ENCODE measurements around the gene GNAT3.
A peak's percentile ranks its signal among the peaks of the same experiment; 100 is the strongest.

The GNAT3 gene

DNA sequence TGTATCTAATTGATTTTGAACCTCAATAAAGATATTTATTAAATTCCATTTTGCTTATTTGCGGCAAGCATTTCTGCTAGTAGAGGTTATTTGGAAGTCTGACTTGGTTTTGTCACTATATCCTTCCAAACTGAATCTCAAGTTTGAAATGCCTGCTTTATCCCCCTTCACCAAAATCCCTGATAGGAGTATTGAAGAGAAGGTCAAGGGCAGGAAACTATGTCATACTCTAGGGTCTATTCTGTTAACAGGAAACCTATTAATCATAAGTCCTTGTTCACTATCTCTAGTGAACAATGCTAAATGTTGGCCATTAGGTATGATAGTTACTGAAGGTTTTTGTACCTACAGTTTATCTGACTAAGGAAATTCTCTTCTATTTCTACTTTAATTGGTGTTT, 11.5 kb downstream of the GNAT3 start:
- no peak for DNase-seq (ENCODE audit: low read depth)

DNA sequence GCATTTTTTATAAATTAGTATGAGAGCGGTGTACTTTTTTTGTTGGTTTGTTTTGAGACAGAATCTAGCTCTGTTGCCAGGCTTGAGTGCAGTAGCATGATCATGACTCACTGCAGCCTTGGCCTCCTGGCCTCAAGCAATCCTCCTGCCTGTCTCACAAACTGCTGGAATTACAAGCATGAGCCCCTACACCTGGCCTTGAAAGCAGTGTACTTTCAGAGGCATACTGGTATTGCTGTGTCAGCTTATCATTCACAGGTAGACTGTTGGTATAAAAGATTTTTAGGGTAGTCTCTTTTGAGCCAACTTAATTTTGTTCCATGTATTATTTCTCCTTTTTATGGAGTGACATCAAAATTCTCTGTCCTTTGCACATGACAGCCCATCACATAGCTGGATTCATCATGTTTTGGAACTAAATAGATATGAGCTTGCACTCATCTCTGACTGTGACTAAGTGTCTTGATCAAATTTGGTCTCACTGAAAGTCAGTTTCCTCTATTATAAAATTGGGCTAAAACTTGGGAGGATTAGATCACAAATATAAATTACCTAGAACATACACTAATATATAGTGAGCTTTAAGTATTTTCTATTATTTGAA, 12.4 kb downstream of the GNAT3 start:
- DNase-seq (ENCODE audit: low read depth) = peak; percentile 76

GRCh38 chr7:80498481-80499349, 13.1 kb downstream of the GNAT3 start:
- DNase-seq (ENCODE audit: low read depth) = no peak

GRCh38 chr7:80496586-80496985, 15.3 kb downstream of the GNAT3 start:
- DNase-seq (ENCODE audit: low read depth) = no peak

GRCh38 chr7:80493121-80493849, 18.6 kb downstream of the GNAT3 start:
- no peak for DNase-seq (ENCODE audit: low read depth)

DNA sequence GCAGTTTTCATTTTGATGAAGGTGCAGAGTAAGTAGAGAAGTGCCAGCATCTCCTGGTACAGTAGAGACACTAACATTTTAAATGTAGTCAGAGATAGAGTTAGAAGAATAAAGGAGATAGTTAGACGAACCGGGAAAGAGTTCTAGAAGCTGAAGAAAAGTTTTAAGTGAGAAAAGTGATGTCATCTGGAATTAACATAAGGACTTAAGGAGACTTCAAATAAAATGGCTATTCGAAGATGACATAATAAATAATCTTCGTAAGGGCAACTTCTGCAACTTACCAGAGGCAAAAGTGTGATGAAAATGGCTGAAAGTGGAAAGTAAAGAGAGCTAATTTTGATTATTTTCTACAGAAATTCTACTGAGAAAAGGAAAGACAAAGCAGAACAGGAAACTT, 20.4 kb downstream of the GNAT3 start:
- no peak for DNase-seq (ENCODE audit: low read depth)

DNA sequence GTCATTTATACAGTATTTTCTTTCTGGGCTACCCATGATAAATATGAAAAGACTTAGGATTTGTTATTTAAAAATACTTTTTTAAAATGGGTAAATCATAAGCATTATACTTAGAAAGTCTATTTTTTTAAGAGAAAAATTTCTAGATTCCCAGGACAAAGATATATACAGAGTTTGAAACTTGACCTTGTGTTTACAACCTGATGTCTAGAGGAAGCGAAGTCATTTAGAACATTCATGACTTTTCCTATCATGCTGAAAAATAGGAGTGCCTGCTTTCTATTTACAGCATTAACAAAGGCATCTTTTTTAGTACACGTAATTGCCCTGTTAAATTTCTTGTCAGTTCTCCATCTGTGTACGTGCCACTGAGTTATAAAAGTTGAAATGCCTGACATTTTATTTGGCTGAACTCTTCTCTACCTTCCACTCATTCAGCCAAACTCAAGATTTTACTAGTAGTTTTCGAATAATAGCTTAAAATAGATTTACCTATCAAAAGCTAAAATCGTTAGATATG, 23.0 kb downstream of the GNAT3 start:
- no peak for DNase-seq (ENCODE audit: low read depth)

- DNase-seq (ENCODE audit: low read depth) = no peak
Observed at GRCh38 chr7:80488406-80488805, 23.5 kb downstream of the GNAT3 start.

DNA sequence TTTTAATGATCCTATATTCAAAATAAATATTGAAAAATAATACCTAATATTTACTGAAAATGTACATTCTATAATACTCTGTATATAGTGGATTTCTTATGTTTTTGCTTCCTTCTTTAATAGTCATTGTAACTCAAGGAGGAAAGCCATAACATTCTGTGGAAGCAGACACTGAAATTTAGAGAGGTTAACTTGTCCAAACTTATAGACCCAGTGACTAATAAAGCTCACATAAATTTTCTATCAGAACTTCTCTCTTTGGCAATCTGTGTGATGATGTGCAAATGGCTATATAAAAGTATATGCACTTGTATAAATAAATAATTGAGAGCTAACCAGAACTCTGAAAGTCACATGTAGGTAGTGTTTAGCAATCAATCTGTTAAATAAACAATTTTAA, 26.1 kb downstream of the GNAT3 start:
- no peak for DNase-seq (ENCODE audit: low read depth)

DNA sequence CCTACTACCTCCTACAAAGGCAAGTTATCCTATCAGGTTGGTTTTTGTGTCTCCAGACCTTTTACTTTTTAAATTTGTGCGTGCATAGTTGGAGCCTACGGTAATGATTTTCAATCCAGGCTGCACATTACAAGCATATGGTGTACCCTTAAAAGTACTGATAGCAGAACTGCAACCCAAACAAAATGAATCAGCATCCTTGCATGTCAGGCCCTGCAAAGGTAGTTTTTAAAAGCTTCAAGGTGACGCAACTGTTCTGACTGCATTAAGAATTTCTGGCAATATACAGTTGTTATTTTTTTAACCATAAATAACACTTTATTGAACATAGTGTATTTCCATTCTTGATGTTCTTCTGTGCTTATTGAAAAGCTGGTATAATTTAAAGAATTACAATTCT, 28.9 kb downstream of the GNAT3 start:
- DNase-seq (ENCODE audit: low read depth) = no peak

GRCh38 chr7:80481196-80481884, 30.5 kb downstream of the GNAT3 start:
- DNase-seq (ENCODE audit: low read depth) = no peak

DNA sequence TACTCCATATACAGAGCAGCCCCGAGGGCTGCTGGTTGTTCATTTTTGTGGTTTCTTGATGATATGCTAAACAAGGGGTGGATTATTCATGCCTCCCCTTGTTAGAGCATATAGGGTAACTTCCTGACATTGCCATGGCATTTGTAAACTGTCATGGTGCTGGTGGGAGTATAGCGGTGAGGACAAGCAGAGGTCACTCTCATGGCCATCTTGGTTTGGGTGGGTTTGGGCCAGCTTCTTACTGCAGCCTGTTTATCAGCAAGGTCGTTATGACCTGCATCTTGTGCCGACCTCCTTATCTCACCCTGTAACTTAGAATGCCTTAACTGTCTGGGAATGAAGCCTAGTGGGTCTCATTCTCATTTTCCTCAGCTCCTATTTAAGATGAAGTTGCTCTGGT, 31.3 kb downstream of the GNAT3 start:
- no peak for DNase-seq (ENCODE audit: low read depth)

- no peak for DNase-seq (ENCODE audit: low read depth)
Observed at GRCh38 chr7:80478683-80479082, 33.2 kb downstream of the GNAT3 start.

DNA sequence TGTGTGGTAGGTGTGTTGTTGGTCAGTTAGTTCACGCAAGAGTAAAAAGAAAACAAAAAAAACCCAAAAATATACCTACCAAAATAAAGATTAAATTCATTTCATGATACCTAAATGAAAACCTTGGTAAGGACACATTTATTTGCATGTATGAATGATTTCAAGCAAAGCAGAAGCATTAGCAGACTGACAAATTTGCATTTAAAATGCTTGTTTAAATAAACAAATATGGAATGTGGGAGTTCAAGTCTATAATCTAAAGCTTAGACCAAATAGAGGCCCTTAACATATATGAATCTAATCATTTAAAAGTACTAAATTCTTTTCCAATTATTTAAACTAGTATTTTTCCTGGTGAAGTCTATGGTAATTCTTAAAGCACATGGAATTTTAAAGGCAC, 35.8 kb downstream of the GNAT3 start:
- no peak for DNase-seq (ENCODE audit: low read depth)

- no peak for DNase-seq (ENCODE audit: low read depth)
Observed at GRCh38 chr7:80475383-80475782, 36.5 kb downstream of the GNAT3 start.

- no peak for DNase-seq (ENCODE audit: low read depth)
Observed at GRCh38 chr7:80473751-80474150, 38.1 kb downstream of the GNAT3 start.

DNA sequence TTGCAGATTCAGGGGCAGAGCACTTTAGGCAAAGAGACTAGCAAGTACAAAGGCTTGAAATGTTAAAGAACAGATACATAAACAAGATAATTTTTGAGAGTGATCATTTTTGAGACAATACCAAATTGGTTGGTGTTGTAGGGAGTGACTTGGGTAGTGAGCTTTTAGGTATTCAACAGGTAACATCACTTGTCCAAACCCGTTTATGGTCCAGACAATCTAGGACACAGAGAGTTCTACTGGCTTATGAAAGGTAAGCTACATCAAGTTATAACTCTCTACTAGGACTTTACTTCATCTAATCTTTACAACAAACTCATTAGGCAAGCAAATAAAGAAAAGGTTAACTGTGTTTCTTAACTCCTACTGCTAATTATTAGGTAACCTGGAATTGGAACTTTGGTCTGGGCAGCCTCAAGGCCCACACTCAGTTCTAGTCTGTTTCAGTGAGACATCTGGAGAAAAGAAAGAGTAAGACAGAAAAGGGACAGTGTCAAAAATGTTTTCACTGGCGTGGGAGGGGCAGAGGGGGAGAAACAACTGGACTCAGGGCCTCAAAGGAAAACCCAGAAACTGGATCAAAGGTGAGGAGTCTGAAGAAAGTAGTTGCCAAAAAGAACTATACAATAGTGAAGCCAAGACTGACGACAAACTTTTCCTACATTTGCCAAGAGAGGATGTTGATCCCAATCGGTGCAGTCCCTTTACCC, 39.2 kb downstream of the GNAT3 start:
- no peak for DNase-seq (ENCODE audit: low read depth)

GRCh38 chr7:80468931-80469714, 42.7 kb downstream of the GNAT3 start:
- DNase-seq (ENCODE audit: low read depth) = no peak

- DNase-seq (ENCODE audit: low read depth) = no peak
Observed at GRCh38 chr7:80467069-80467468, 44.8 kb downstream of the GNAT3 start.

GRCh38 chr7:80466636-80467035, 45.2 kb downstream of the GNAT3 start:
- DNase-seq (ENCODE audit: low read depth) = no peak

DNA sequence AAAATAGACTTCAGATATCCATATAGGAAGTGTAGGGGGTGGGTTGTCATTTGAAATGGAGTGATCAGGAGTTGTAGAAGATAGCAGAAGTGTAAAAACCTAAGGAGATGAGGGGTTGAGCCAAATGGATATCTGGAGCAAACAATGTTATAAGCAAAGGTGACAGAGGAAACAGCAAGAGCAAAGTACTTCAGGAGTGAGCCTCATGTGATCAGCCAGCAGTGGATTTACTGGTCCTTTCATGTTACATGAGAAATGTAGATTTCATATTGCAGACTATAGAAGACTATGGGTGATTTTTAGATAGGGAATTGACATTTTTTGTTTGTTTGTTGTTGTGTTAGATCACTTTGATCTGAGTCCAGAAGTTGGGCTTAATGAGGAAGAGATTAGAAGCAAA, 47.7 kb downstream of the GNAT3 start:
- no peak for DNase-seq (ENCODE audit: low read depth)

Data from GM04504 (cell line).